NK-92 treated with Interleukin-12 subunit alpha and Interleukin-12 subunit beta, amount 100 ng/mL, for 24 hours (cell line): Measurements from ENCODE around the gene TMEM45A.
"Not testable (repeated sequence)": the region's sequence is repeated elsewhere in the genome, so short reads cannot be mapped to it uniquely, and the experiment has no call there.

ENCODE experiments used
- DNase-seq: peaks from one replicate; lab custom pipeline; 2025; lab: John Stamatoyannopoulos, UW

TMEM45A gene

DNA sequence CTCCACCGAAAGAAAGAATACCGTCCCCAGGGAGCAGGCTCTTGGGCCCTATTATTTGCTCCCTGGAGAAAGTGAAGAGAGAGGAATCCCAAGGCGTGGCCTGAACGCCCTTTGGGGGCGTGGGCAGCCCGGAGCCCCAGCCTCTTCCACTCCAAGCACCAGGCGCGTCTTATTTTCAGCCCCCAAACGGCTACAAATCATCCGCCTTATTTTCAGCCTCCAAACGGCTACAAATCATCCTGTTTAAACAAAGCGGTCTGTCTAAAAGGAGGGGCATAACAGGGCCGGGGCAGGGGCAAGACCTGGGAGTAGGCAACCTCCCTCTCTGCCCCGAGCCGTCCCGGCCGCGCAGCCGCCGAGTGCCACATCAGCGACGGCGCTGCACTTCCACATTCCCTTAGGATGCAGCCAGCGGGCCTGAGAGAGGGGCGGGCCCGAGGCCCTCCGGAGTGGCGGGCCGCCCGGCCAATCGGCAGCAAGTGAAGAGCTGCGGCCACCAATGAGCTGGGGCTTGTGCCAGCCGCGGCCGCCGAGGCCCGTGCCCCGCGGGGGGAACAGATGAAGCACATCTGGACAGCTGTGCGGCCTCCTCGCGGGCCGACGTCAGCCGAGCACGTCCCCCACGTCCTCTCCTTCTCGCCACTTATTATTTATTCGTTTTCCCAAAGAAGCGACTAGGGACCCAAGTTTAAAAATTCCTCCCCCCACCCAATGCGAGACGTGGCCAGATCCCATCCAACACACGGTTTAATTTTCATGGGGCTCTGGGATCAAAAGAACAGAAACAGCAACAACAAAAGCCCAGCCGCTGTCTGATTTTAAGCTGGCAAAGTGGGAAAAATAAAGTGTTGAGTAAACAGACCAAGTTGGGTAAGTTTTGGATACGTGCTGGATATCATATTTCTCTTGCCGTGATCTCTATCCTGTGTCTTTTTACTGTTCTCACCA is at the start of gene TMEM45A:
TSS of gene TMEM45A (plus strand) at position 561 of the 948 bp plus-strand sequence. CDS start 62,593 bp downstream, outside the sequence.
- no peak for DNase-seq

DNA sequence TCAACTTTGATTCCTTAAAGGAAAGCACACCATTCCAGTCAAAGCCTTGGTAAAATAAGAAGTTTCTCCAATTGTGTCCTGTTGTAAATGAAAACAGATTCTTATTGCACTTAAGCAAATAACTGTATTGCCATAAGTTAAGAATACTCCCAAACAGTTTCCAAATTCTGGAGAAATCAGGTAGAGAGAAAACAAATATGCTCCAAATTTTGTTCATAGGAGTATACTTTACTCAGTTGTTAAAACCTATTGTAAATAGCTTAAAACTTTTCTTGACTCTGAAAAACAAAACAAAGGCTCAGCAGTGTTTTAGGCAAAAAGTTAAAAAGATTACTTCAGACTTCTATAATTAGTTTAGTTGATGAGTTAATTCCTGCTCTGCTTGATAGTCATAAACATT is 48.7 kb upstream of the TMEM45A start:
- DNase-seq: no peak

DNA sequence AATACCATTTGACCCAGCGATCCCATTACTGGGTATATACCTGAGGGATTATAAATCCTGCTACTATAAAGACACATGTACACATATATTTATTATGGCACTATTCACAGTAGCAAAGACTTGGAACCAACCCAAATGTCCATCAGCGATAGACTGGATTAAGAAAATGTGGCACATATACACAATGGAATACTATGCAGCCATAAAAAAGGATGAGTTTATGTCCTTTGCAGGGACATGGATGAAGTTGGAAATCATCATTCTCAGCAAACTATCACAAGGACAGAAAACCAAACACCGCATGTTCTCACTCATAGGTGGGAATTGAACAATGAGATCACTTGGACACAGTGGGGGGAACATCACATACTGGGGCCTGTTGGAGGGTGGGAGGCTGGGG is 45.4 kb upstream of the TMEM45A start:
- DNase-seq: not testable (repeated sequence)

DNA sequence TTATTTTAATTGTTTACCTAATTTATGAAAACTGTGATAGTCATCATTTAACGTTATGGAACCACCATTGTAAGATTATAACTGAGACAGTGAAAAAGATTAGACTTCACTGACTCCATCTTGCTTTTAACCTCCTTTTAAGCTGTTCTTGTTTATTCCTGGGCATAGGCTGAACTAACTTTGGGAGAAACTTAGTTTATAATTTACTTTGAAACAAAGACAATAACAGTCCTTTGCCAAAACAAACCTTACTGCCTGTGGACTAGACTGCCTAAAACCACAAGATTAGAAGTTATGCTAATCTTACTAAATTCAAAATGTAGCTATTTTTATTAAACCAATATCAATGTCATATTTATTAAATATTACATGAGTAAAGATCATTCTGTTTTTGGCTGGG is 44.3 kb upstream of the TMEM45A start:
- no peak for DNase-seq

- no peak for DNase-seq
Observed at GRCh38 chr3:100449214-100449613, 43.2 kb upstream of the TMEM45A start.

GRCh38 chr3:100454677-100455076 is 37.7 kb upstream of the TMEM45A start:
- no peak for DNase-seq

DNA sequence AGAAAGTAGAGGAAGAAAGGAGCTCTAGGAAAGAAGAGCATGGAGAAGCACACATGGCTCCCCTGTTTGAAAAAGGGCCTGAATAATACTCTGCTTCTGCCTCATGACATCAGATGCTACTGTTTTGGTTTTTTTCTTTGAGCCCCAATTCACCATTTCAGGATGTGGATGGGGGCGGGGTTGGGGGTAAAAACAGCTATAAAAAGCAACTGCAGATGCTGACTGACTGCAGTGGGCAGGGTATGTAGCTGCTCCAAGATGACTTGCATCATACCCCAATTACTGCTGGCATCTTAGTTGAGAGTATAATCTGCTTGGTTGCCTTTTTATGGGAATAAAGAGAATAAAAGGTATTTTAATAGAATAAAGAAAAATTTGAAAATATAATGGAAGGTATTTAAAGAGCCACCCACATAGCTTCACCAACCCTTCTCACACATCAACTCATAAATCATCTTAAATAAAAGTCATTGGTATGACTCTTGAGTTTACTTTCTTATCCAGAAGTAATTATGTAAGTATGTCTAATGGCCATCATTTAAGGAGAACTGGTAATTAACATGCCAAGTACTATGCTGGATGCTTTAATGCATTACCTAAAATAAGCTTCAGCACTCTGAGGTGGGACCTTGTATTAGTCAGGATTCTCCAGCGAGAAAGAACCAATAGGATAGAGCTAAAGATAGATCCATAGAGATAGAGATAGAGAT is 36.4 kb upstream of the TMEM45A start:
- DNase-seq: no peak

GRCh38 chr3:100456745-100457144 is 35.7 kb upstream of the TMEM45A start:
- no peak for DNase-seq

DNA sequence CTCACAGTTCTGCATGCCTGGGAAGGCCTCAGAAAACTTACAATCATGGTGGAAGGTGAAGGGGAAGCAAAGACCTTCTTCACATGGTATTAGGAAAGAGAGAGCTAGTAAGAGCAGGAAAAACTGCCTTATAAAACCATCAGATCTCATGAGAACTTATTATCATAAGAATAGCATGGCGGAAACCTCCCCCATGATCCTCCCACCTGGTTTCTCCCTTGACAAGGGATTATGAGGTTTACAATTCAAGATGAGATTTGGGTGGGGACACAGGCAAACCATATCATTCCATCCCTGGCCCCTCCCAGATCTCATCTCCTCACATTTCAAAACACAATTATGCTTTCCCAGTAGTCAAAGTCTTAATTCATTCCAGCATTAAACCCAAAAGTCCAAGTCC is 34.6 kb upstream of the TMEM45A start:
- DNase-seq: no peak

- DNase-seq: no peak
Observed at GRCh38 chr3:100458814-100459213, 33.6 kb upstream of the TMEM45A start.

DNA sequence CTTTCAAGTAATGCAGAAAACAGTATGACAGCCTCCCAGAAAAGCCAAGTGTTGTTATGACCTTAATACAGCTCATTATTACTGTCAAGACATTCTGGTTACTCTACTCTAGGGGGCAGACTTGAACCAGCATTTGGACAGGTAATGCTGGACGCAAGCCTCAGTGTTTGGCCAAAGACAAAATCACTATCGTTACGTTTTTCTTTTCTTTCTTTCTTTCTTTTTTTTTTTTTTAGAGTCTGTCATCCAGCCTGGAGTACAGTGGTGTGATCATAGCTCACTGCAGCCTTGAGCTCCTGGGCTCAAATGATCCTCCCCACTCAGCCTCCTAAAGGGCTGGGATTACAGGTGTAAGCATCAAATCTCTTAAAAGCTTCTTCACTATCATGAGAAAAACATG is 29.4 kb upstream of the TMEM45A start:
- no peak for DNase-seq

DNA sequence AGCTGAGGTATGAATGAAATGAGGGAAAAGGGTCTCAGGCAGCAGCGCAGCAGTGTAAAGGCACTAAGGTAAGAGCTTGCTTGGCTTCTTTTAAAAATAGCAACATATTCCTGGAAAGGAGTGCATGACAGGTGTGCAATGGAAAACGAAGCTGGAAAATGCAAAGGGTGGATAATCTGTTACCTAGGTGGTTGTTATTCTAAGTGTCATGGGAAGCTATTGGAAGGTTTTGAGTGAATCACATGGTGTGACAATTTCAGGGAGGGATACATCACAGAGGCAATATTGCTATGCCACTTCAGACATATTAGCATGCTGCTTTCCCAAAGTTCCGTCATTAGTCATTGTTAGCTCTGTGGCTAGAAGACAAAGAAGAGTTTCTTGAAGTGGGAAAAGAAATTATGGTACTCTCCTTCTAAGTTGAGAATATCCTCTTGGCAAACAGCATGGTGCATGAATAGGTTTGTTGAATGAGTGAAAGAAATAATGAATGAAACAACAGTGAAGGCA is 28.7 kb upstream of the TMEM45A start:
- no peak for DNase-seq

GRCh38 chr3:100465892-100466777 is 26.3 kb upstream of the TMEM45A start:
- DNase-seq: no peak

DNA sequence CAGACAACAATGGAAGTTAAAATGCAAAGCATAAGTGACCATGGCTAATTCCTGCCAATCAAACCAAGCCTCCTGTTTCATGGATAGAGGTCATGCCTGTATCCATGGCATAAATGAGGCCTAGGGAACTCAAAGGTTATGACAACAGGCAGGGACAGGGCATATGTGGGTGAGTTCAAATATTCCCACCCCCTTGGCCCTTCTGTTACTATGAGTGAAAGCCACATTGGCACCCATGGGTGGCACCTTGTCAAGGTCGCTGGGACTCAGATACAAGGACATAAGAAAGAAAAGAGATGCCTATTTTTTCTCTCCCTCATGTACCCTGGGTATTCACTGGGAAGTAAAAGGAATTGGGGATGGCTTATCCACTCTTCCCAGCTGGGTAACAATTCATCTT is 25.3 kb upstream of the TMEM45A start:
- DNase-seq: no peak

GRCh38 chr3:100468676-100469075 is 23.7 kb upstream of the TMEM45A start:
- DNase-seq: no peak

DNA sequence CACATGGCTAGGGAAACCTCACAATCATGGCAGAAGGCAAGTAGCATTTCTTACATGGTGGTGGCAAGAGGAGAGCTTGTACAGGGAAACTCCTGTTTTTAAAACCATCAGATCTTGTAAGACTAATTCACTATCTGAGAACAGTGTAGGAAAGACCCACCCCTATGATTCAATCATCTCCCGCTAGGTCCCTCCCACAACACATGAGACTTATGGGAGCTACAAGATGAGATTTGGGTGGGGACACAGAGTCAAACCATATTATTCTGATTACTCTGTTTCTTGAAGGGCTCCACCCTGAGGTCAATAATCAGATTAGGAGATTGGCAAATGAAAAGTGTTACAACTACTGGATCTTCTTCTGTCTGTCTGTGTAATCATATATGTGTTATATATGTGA is 21.5 kb upstream of the TMEM45A start:
- no peak for DNase-seq

GRCh38 chr3:100471444-100471843 is 21.0 kb upstream of the TMEM45A start:
- DNase-seq: no peak

- not testable (repeated sequence) for DNase-seq
Observed at GRCh38 chr3:100477851-100478360, 14.5 kb upstream of the TMEM45A start.

DNA sequence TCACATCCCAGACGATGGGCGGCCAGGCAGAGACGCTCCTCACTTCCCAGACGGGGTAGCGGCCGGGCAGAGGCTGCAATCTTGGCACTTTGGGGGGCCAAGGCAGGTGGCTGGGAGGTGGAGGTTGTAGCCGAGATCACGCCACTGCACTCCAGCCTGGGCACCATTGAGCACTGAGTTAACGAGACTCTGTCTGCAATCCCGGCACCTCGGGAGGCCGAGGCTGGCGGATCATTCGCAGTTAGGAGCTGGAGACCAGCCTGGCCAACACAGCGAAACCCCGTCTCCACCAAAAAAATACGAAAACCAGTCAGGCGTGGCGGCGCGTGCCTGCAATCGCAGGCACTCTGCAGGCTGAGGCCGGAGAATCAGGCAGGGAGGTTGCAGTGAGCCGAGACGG is 13.9 kb upstream of the TMEM45A start:
- not testable (repeated sequence) for DNase-seq

GRCh38 chr3:100480081-100480480 is 12.3 kb upstream of the TMEM45A start:
- no peak for DNase-seq

GRCh38 chr3:100482176-100482575 is 10.2 kb upstream of the TMEM45A start:
- DNase-seq: no peak

DNA sequence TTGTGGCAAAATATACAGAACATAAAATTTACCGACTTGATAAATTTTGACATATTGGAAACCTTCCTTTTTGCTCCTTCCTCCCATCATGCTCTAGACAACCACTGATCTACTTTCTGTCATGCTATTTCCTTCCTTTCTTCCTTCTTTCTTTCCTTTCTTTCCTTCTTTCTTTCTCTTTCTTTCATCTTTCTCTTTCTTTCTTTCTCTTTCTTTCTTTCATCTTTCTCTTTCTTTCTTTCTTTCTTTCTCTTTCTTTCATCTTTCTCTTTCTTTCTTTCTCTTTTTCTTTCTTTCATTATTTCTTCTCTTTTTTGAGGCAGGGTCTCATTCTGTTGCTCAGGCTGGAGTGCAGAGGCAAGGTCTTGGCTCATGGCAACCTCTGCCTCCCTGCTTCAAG is 8.9 kb upstream of the TMEM45A start:
- no peak for DNase-seq
